GM18520 (cell line): ENCODE results near the gene MAGI1.
"Not testable (repeated sequence)": the region's sequence is repeated elsewhere in the genome, so short reads cannot be mapped to it uniquely, and the experiment has no call there.

Source experiments
- ATAC-seq: cut with Tn5 transposase; IDR thresholded peaks from one replicate; pipeline ENCODE4 v1.9.1; 2021; ENCODE audit not compliant: unreplicated experiment

MAGI1 gene

GRCh38 chr3:65548848-65549625 is 489.7 kb downstream of the MAGI1 start:
- no peak for ATAC-seq

- ATAC-seq, result no peak
Observed at GRCh38 chr3:65545429-65545828, 493.3 kb downstream of the MAGI1 start.

- not testable (repeated sequence) for ATAC-seq
Observed at GRCh38 chr3:65543391-65543790, 495.3 kb downstream of the MAGI1 start.

DNA sequence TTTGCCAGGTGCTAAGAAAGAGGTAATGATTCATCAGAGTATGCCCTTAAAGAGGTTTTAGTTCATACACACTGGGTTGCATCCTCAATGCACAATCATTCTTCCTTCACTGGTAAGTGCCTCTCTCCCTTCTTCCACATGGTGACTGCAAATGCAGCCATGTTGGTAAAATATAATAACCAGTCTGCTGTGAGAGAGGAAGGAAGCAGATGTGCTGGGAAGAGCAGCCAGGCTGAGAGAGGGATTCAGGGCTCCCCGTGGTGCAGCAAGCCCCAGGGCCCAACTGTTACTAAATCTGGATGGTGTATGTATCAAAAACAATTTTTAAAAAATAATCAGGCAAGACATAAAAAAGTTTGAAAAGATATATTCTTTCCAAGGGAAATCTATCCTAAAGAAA is 498.1 kb downstream of the MAGI1 start:
- no peak for ATAC-seq

DNA sequence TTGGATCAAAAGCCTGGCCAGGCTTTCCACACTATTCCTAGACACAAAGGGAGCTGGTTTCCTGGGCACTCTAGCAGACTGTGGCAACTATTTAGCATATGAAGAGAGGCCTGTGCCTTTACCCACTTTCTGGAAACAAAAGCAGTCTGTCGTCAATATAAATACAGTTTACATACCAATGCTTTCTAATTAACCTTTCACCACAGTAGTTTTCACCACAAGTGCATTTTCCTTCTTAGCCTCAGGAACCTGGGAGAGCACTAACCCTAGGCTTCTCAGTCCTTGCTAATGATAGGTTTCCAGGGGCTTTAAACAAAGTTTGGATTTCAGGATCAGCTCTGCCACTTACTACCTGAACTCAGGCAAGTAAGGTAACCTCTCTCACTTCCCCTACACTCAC is 499.1 kb downstream of the MAGI1 start:
- ATAC-seq, result no peak

DNA sequence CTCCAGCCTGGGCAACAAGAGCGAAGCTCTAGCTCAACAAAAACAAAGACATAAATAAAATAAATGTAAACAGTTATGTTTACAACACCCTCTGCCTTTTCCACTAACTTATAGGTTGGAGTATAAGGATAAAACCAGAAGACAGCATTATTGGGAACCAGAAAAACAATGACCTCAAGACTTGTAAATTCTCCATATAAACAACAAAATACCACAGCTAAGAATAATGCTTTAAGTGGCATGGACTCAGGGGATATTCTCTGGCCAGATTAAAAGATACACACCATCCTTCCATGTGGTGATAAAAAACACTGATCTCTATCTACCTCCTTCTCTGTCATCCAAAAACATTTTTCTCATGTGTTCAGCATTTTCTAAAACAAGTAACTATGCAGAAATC is 500.6 kb downstream of the MAGI1 start:
- no peak for ATAC-seq

GRCh38 chr3:65537109-65537508 is 501.6 kb downstream of the MAGI1 start:
- ATAC-seq, result no peak

DNA sequence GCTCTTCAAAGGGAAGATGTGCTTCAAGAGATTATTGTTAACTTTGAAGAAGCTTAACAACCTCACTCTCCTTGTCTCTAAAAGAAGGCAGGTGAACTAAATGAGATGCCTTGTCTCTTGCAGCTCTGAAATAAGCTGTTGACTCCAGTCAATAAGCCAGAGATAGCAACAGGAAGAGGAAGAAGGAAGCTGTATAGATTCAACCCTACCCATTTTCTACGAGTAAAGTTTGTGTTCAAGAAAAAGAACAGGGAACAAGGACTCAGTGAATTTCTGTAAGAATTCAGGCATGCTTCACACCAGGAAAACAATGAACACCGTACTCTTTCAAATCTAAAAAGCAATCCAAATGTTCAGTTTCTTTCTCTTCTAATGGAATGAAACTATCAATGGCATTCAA is 503.5 kb downstream of the MAGI1 start:
- no peak for ATAC-seq

- no peak for ATAC-seq
Observed at GRCh38 chr3:65534805-65535204, 503.9 kb downstream of the MAGI1 start.

DNA sequence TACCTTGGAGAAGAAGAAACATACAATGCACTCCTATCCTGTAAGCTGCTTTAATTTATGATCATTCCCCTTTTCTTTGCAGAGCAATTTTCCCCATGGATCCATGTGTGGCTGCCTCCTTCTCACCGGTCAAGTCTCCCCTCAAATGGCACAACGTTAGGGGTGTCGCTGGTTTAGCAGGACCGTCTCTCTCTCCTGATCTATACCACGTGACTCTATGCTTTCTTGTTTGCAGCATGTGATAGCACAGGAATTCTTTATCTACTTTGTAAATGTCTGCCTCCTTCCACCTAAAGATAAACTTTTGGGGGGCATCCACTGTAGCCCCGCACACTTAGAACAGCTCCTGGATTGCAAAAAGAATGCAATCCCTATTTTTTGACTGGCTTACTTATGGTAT is 506.0 kb downstream of the MAGI1 start:
- no peak for ATAC-seq

GRCh38 chr3:65532215-65532614 is 506.5 kb downstream of the MAGI1 start:
- ATAC-seq, result no peak

DNA sequence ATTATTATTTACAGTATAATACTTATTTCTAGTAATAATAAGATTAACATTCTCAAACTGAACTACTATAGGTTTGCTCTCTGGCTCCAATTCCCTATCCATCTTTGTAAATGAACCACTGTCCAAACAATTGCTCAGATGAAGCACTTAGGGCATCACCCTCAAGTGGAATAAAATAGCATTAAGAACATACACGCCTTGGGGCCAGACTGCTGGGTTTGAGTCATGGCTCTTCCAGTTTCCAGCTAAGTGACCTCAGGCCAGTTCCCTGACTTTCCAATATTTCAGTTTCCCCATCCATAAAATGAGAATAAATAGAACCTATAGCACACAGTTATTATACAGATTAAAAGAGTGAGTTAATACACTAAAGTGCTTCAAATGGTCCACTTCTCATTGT is 507.2 kb downstream of the MAGI1 start:
- no peak for ATAC-seq

DNA sequence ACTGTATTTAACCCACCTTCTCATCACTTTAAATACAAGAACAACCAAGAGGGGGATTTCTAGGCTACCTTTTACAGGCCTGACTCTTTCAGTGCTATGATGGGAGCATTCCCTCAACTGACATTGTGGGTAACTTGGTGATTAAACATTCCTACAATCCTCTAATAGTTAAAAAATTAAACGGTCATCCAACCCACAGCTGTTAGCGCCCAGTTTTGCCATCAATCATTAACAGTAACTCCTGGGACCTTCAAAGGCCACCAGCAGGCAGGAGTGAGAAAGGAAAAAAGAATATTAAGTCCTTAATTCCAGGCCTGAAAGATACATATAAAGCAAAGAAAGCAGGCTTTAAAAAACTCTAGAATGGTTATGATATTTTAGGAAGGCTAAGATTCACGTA is 512.1 kb downstream of the MAGI1 start:
- ATAC-seq, result no peak

- ATAC-seq, result no peak
Observed at GRCh38 chr3:65524584-65524983, 514.1 kb downstream of the MAGI1 start.

DNA sequence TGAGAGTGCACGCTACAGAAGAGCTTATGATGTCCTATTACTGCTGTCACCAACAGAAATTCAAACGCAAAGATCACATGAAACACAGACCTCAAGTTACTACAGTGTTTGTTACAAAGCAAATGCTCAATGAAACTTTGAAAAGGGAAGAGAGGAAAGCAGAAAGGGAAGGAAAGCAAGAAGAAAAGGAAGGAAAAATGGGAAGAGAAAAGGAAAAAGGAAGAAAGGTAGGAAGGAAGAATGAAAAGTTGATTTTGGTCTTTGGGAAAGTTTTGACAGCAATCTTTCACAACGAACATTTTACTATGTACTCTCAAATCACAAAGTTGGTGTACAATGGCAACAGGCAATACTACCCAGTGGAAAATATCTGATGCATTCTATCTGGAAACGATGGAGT is 514.8 kb downstream of the MAGI1 start:
- no peak for ATAC-seq

DNA sequence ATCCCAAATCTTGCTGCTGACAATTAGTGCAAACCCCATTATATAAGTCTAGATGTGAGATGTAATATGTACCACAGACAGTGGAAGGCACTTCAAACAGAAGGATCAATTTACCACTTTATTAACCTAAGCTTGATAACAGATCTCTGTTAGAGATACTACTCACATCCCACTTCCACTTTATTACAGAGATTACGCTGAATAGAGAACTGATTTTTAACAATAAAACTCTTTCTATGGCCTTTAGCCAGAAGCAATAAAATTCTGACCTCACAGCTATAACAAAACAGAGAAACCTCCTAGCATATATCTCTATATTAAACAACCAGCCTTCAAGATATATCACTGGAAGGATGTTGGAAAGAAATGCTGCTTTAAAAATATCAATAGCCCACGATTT is 517.7 kb downstream of the MAGI1 start:
- no peak for ATAC-seq

- ATAC-seq, result no peak
Observed at GRCh38 chr3:65516998-65517397, 521.7 kb downstream of the MAGI1 start.

DNA sequence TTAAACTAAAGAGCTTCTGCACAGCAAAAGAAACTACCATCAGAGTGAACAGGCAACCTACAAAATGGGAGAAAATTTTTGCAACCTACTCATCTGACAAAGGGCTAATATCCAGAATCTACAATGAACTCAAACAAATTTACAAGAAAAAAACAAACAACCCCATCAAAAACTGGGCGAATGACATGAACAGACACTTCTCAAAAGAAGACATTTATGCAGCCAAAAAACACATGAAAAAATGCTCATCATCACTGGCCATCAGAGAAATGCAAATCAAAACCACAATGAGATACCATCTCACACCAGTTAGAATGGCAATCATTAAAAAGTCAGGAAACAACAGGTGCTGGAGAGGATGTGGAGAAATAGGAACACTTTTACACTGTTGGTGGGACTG is 524.4 kb downstream of the MAGI1 start:
- ATAC-seq, result not testable (repeated sequence)

DNA sequence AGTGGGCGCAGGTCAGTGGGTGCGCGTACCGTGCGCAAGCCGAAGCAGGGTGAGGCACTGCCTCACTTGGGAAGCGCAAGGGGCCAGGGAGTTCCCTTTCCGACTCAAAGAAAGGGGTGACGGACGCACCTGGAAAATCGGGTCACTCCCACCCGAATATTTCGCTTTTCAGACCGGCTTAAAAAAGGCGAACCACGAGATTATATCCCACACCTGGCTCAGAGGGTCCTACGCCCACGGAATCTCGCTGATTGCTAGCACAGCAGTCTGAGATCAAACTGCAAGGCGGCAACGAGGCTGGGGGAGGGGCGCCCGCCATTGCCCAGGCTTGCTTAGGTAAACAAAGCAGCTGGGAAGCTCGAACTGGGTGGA is 529.3 kb downstream of the MAGI1 start:
- ATAC-seq, result not testable (repeated sequence)

DNA sequence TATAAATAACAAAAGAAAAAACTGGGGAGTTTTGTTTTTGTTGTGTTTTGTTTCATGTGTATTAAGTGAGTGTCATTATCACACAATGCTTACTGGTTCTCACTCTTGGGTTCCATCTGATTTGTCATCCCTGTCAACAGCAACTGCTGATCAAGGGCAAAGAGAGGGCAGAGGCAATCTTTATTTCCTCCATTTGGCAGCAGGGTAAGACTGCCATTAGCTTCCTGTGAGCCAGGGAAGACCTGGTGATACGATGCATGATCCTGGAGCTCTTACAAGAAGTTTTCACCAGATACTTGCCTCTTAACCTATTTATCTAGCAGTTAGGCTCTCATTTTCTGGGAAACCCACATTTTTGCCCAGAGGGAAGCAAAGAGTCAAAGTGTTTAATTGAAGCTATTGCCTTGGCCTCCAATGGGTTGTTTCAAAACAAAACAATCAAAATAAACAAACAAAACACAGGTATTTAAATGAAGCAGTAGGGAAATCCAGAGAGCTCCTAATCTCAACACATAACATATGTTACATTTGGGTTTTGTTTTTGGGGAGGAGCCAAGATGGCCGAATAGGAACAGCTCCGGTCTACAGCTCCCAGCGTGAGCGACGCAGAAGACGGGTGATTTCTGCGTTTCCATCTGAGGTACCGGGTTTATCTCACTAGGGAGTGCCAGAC is 529.8 kb downstream of the MAGI1 start:
- no peak for ATAC-seq

- ATAC-seq, result no peak
Observed at GRCh38 chr3:65507437-65507836, 531.3 kb downstream of the MAGI1 start.

GRCh38 chr3:65503776-65504175 is 534.9 kb downstream of the MAGI1 start:
- ATAC-seq, result no peak

DNA sequence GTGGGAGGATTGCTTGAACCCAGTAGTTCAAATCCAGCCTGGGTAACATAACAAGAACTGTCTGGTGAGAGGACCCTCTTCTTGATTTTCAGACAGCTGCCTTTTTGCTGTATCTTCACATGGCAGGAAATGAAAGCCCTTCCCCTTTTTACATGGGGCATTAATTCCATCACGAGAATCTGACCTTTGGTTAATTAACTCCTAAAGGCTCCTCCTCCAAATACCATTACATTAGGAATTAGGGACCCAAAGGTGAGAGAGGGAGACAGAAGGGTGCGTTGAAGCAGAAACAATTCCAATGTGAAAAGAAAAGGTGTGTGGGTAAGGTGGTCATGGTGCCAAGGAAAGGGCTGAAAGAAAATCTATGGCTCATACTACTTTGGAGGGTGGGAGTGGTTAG is 536.2 kb downstream of the MAGI1 start:
- ATAC-seq, result no peak
